Endodermal cell (in vitro differentiated cells): ENCODE measurements around the gene CRYGS. TPM values are rescaled to one million over a fixed set of nuclear protein-coding genes. Genes with fewer than 3 reads are reported as not detected.

ENCODE experiments used
- DNase-seq: peaks from one replicate; pipeline ENCODE4 v3.0.0-alpha.2; 2017
- H3K27ac ChIP-seq: 2 replicates; pipeline ENCODE4 v1.5.1; 2013; ENCODE audit warnings: mild to moderate bottlenecking, low read depth, low read length, moderate library complexity
- H3K27me3 ChIP-seq: 2 replicates; pipeline ENCODE4 v1.6.1; 2013; ENCODE audit warnings: mild to moderate bottlenecking, low read length, moderate library complexity; ENCODE audit not compliant: insufficient read depth, control insufficient read depth, poor library complexity, severe bottlenecking
- H3K36me3 ChIP-seq: 2 replicates; pipeline ENCODE4 v1.7.0; 2013; ENCODE audit warnings: mild to moderate bottlenecking, low read length, moderate library complexity; ENCODE audit not compliant: control insufficient read depth, insufficient read depth
- H3K4me1 ChIP-seq: one replicate; pipeline ENCODE4 v1.7.0; 2013; ENCODE audit warnings: low read length; ENCODE audit not compliant: control insufficient read depth, insufficient read depth
- H3K4me3 ChIP-seq: 2 replicates; pipeline ENCODE4 v1.5.1; 2013; ENCODE audit warnings: mild to moderate bottlenecking, low read length, moderate library complexity
- H3K9ac ChIP-seq: 2 replicates; pipeline ENCODE4 v1.6.1; 2013; ENCODE audit warnings: mild to moderate bottlenecking, low read length, moderate library complexity; ENCODE audit not compliant: poor library complexity, severe bottlenecking; ENCODE audit errors: extremely low read depth
- H3K9me3 ChIP-seq: 2 replicates; pipeline ENCODE4 v1.6.1; 2013; ENCODE audit warnings: mild to moderate bottlenecking, low read length, moderate library complexity; ENCODE audit not compliant: control insufficient read depth
- H3K27ac Mint-ChIP-seq: 2 replicates; pipeline ENCODE4 v1.8.0; 2020; ENCODE audit warnings: mixed read lengths
- H3K27me3 Mint-ChIP-seq: 2 replicates; pipeline ENCODE4 v1.8.0; 2021; ENCODE audit warnings: mild to moderate bottlenecking, mixed read lengths; ENCODE audit not compliant: insufficient read depth
- H3K36me3 Mint-ChIP-seq: 2 replicates; pipeline ENCODE4 v1.8.0; 2020; ENCODE audit warnings: low read depth, mixed read lengths
- H3K4me1 Mint-ChIP-seq: 2 replicates; pipeline ENCODE4 v1.8.0; 2020; ENCODE audit warnings: mixed read lengths
- H3K4me3 Mint-ChIP-seq: 2 replicates; pipeline ENCODE4 v1.8.0; 2020; ENCODE audit warnings: mild to moderate bottlenecking, moderate library complexity, mixed read lengths
- H3K9me3 Mint-ChIP-seq: 2 replicates; pipeline ENCODE4 v1.8.0; 2020; ENCODE audit warnings: mild to moderate bottlenecking, mixed read lengths
- WGBS, 2 experiments: methylation state at CpG; one replicate each; pipeline versions ENCODE4 v1.1.5 to v1.1.7; 2013; ENCODE audit warnings: missing lambda C conversion rate in 2 of 2, mixed read lengths in 1 of 2; ENCODE audit not compliant: insufficient coverage in 1 of 2, insufficient read length in 1 of 2; 5-methylcytosine and 5-hydroxymethylcytosine counted together
- total RNA-seq, 2 donors: library from RNA; stranded (reverse); fragmentation: NEBNext Ultra II Directional in 1 of 2; extraction: Animal tissue kit (Norgen Biotek cat#: 25700) in 1 of 2; gene quantifications; 2 replicates in 1 of 2; 3 replicates in 1 of 2; pipeline ENCODE4 v1.2.1, GENCODE V29; 2021
- TF ChIP-seq, protein P1 (sequence below): fragments of 200-600 bp; sonication (generic); conservative IDR thresholded peaks from 2 replicates; pipeline ENCODE4 v1.5.0; 2021; ENCODE audit warnings: antibody characterized with exemption, mild to moderate bottlenecking

Gene CRYGS
- total RNA-seq, 2 donors from 2014 or later: 2.0 to 2.4 TPM

DNA sequence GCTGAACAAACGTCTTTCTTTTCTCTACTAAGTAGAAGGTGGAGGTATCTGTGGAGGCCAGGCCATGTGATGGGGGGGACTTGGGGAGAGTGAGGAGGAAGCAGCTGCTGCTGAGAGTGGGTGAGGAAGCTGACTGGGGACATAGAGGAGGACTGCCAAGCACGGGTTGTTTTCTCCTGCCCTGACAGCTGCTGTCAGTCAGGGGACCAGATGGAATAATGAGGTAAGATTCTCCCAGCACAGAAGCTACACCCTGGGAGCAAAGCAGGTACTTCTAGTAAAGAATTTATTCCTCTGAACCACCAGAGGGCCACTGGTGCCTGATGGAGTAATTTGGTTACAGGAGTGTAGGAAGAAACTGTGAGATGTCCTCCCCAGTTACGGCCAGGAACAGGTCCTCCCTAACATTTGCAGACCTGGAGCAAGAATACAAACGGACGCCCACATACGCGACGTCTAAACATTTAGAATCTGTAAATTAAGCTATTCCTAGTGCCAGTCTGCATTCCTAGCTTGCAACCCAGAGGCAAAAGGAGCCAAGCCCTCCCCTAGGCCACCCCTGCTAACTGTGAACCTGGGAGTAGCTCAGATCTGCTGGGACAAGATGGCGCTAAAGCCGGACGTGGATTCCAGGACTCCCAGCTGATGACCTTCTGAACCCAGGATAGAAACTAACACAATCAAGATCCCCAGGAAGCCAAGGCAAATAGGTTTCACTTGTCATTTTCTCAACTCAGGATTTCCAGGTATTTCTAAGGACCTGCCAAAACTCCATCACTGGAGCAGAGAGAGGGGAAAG is 14.8 kb downstream of the CRYGS start:
- no peak overlapping the region for H3K27ac Mint-ChIP-seq
- no peaks in the 10 kb centered on the region for H3K36me3 ChIP-seq

DNA sequence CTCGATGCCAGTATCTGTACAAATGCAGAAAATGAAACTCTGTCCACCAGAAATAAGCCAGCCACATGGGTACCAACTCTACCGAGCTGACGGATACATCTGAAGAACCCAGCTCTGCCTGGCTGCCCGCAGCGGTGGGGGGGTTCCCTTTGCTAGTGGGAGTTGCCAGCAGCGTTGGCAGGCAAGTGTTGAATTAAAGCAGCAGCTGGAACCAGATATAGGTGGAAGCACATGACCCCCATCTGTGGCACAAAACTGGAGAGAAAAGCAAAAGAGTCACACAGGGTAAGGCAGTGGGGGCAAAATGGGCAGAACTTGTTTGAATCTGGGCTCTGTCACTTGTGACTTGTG is 17.9 kb downstream of the CRYGS start:
- H3K9me3 ChIP-seq: no peaks in the 10 kb centered on the region
- H3K9me3 Mint-ChIP-seq: peaks cover 1% of the 10 kb centered on the region
- H3K27ac Mint-ChIP-seq: no peak overlapping the region
- H3K27ac ChIP-seq: no peak overlapping the region
- no peak overlapping the region for H3K4me3 ChIP-seq
- TF ChIP-seq, protein P1, sequence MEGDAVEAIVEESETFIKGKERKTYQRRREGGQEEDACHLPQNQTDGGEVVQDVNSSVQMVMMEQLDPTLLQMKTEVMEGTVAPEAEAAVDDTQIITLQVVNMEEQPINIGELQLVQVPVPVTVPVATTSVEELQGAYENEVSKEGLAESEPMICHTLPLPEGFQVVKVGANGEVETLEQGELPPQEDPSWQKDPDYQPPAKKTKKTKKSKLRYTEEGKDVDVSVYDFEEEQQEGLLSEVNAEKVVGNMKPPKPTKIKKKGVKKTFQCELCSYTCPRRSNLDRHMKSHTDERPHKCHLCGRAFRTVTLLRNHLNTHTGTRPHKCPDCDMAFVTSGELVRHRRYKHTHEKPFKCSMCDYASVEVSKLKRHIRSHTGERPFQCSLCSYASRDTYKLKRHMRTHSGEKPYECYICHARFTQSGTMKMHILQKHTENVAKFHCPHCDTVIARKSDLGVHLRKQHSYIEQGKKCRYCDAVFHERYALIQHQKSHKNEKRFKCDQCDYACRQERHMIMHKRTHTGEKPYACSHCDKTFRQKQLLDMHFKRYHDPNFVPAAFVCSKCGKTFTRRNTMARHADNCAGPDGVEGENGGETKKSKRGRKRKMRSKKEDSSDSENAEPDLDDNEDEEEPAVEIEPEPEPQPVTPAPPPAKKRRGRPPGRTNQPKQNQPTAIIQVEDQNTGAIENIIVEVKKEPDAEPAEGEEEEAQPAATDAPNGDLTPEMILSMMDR: no peak
- H3K4me3 Mint-ChIP-seq: no peak overlapping the region
- WGBS, 2 experiments: 80 to 94% methylated on average over 1 to 6 of the region's 6 CpGs
- H3K36me3 Mint-ChIP-seq: no peaks in the 10 kb centered on the region
- H3K36me3 ChIP-seq: no peaks in the 10 kb centered on the region
- H3K27me3 Mint-ChIP-seq: peaks cover 13% of the 10 kb centered on the region
- H3K27me3 ChIP-seq: no peaks in the 10 kb centered on the region
- H3K4me1 ChIP-seq: no peaks in the 10 kb centered on the region
- DNase-seq: no peak
- H3K9ac ChIP-seq: no peak overlapping the region
- H3K4me1 Mint-ChIP-seq: peaks cover 7% of the 10 kb centered on the region

More for the DNA sequence above, 14.8 kb downstream of the CRYGS start:
- no peaks in the 10 kb centered on the region for H3K36me3 Mint-ChIP-seq
- H3K4me3 Mint-ChIP-seq: no peak overlapping the region
- DNase-seq: no peak
- H3K27me3 ChIP-seq: no peaks in the 10 kb centered on the region
- no peak overlapping the region for H3K9ac ChIP-seq
- no peak overlapping the region for H3K27ac ChIP-seq
- H3K4me1 Mint-ChIP-seq: peaks cover 7% of the 10 kb centered on the region
- TF ChIP-seq, protein P1: peak; percentile 62
- WGBS, 2 experiments: 78 to 90% methylated on average over 11 of the region's 11 CpGs
- peaks cover 4% of the 10 kb centered on the region for H3K4me1 ChIP-seq
- H3K4me3 ChIP-seq: no peak overlapping the region
- peaks cover 13% of the 10 kb centered on the region for H3K27me3 Mint-ChIP-seq
- H3K9me3 Mint-ChIP-seq: no peaks in the 10 kb centered on the region
- H3K9me3 ChIP-seq: no peaks in the 10 kb centered on the region

DNA sequence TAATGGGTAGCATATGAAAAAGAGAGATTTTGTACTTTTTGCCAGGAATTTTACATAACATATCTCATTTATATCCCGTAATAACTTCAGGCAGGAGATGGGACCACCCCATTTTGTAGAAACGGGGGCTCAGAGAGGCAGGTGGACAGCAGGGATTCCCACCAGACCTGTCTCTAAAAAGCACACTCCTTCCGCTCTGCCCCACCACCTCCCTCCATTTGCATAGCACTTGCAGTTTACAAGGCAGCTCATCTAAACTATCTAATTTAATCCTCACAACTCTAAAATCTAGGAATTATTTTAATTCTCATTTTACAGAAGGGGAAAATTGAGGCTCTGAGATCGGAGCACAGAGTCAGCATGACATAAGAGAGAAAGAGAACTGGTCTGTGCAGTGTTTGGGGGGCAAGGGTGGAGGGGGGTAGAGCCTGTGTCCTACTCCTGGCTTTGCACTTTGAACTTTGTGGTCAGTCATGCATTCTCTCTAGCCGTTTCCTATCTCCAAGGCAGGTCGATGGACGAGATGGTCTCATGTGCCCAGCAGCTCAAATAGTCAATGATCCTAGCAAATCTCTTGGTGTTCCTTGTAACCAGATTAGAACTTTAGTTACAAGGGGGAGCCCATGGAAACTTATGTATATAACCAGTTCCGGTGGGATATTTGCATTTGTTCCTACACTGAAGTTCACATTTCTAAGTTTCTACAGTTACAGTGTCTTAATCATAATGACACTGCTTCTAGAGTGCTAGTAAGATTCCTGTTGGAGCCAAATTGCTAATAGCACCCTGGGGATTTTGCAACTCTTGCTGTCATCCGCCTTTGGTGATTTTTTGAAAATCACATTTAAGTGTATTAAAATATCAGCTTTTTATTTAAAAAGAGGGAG is 18.6 kb downstream of the CRYGS start:
- H3K4me1 Mint-ChIP-seq: peaks cover 4% of the 10 kb centered on the region
- H3K27me3 Mint-ChIP-seq: peaks cover 15% of the 10 kb centered on the region
- TF ChIP-seq, protein P1: no peak
- H3K9ac ChIP-seq: no peak overlapping the region
- H3K27ac ChIP-seq: no peak overlapping the region
- no peaks in the 10 kb centered on the region for H3K36me3 ChIP-seq
- no peak for DNase-seq
- 83 to 87% methylated on average over 3 to 9 of the region's 9 CpGs for WGBS, 2 experiments
- H3K9me3 Mint-ChIP-seq: peaks cover 1% of the 10 kb centered on the region
- H3K4me3 ChIP-seq: no peak overlapping the region
- H3K27ac Mint-ChIP-seq: no peak overlapping the region
- no peaks in the 10 kb centered on the region for H3K4me1 ChIP-seq
- H3K36me3 Mint-ChIP-seq: no peaks in the 10 kb centered on the region
- no peaks in the 10 kb centered on the region for H3K27me3 ChIP-seq
- no peak overlapping the region for H3K4me3 Mint-ChIP-seq
- H3K9me3 ChIP-seq: no peaks in the 10 kb centered on the region
